Measurements from ENCODE around the gene GAS6. TPM values are rescaled to one million over a fixed set of nuclear protein-coding genes. Genes with fewer than 3 reads are reported as not detected.

The GAS6 gene
- total RNA-seq, 1 donor = 216 TPM

- no peak overlapping the region for H3K4me3 ChIP-seq (ENCODE audit: low read depth, low read length)
- TF ChIP-seq, protein P1, sequence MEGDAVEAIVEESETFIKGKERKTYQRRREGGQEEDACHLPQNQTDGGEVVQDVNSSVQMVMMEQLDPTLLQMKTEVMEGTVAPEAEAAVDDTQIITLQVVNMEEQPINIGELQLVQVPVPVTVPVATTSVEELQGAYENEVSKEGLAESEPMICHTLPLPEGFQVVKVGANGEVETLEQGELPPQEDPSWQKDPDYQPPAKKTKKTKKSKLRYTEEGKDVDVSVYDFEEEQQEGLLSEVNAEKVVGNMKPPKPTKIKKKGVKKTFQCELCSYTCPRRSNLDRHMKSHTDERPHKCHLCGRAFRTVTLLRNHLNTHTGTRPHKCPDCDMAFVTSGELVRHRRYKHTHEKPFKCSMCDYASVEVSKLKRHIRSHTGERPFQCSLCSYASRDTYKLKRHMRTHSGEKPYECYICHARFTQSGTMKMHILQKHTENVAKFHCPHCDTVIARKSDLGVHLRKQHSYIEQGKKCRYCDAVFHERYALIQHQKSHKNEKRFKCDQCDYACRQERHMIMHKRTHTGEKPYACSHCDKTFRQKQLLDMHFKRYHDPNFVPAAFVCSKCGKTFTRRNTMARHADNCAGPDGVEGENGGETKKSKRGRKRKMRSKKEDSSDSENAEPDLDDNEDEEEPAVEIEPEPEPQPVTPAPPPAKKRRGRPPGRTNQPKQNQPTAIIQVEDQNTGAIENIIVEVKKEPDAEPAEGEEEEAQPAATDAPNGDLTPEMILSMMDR (IDR thresholded peaks at IDR 0.05; ENCODE audit: insufficient read depth, low read depth, low read length) = no peak
These were observed 36.8 kb upstream of the GAS6 start for GRCh38 chr13:113900646-113901045.

GRCh38 chr13:113898391-113898790 lies 34.5 kb upstream of the GAS6 start:
- TF ChIP-seq, protein P1 (IDR thresholded peaks at IDR 0.05; ENCODE audit: insufficient read depth, low read depth, low read length) = no peak
- no peak for DNase-seq (ENCODE audit: low read depth)
- no peak overlapping the region for H3K4me3 ChIP-seq (ENCODE audit: low read depth, low read length)

More at GRCh38 chr13:113900646-113901045, 36.8 kb upstream of the GAS6 start:
- no peak for DNase-seq (ENCODE audit: low read depth)

DNA sequence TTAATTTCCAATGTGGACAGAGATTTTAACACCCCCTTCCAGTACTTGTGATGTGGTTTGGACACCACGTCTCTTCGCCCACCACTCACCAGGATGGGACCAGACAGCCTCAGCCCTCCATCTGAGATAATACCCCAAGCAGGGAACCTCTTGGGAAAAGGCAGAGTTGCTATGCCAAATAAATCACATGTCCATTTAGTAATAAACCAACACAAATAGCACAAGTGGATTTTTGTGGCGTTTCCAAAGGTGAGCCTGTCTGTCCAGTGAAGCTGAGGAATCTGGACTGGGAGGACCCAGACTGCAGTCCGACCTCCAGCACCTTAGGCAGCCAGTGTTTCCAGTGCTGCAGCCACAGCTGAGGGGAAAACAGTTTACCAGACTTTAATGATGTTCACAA lies 34.1 kb upstream of the GAS6 start:
- TF ChIP-seq, protein P1 (IDR thresholded peaks at IDR 0.05; ENCODE audit: insufficient read depth, low read depth, low read length) = no peak
- no peak overlapping the region for H3K4me3 ChIP-seq (ENCODE audit: low read depth, low read length)
- no peak for DNase-seq (ENCODE audit: low read depth)

DNA sequence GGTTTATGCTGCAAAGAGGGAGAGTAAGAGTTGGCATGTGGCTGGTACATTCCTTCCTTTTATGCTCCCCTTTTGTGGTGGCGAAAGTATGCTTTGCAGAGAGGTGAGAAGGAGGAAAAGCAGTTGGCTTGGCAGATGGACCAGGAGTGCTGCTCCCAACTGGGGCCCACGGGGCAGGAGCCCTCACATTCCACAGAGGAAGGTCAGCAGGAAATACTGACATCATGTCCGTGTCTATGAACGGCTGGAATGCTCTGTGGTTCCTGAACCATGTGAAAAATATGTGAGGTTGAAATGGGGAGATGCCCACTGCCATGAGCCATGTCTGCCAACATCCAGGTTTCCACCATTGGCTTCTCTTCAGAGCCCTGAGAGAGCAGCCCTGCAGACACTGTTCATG lies 33.3 kb upstream of the GAS6 start:
- no peak overlapping the region for H3K4me3 ChIP-seq (ENCODE audit: low read depth, low read length)
- TF ChIP-seq, protein P1 (IDR thresholded peaks at IDR 0.05; ENCODE audit: insufficient read depth, low read depth, low read length) = no peak
- peak; percentile 84 for DNase-seq (ENCODE audit: low read depth)

- TF ChIP-seq, protein P1 (IDR thresholded peaks at IDR 0.05; ENCODE audit: insufficient read depth, low read depth, low read length) = no peak
- DNase-seq (ENCODE audit: low read depth) = peak; percentile 66
- no peak overlapping the region for H3K4me3 ChIP-seq (ENCODE audit: low read depth, low read length)
These were observed 31.6 kb upstream of the GAS6 start for GRCh38 chr13:113895436-113895835.

GRCh38 chr13:113890774-113891480 lies 27.1 kb upstream of the GAS6 start:
- no peak overlapping the region for H3K4me3 ChIP-seq (ENCODE audit: low read depth, low read length)
- no peak for DNase-seq (ENCODE audit: low read depth)
- TF ChIP-seq, protein P1 (IDR thresholded peaks at IDR 0.05; ENCODE audit: insufficient read depth, low read depth, low read length) = no peak

GRCh38 chr13:113889467-113889866 lies 25.6 kb upstream of the GAS6 start:
- TF ChIP-seq, protein P1 (IDR thresholded peaks at IDR 0.05; ENCODE audit: insufficient read depth, low read depth, low read length) = no peak
- H3K4me3 ChIP-seq (ENCODE audit: low read depth, low read length) = no peak overlapping the region
- DNase-seq (ENCODE audit: low read depth) = no peak
